GM18508 (cell line): ENCODE measurements around the gene NKPD1.

Source experiments
- ATAC-seq: cut with Tn5 transposase; IDR thresholded peaks from one replicate; pipeline ENCODE4 v1.9.1; 2021; ENCODE audit warnings: moderate number of reproducible peaks; ENCODE audit not compliant: insufficient read depth, unreplicated experiment

NKPD1 gene

GRCh38 chr19:45156751-45157150, 4.0 kb downstream of the NKPD1 start:
- no peak for ATAC-seq

GRCh38 chr19:45156011-45156630, 4.7 kb downstream of the NKPD1 start:
- ATAC-seq, result no peak

DNA sequence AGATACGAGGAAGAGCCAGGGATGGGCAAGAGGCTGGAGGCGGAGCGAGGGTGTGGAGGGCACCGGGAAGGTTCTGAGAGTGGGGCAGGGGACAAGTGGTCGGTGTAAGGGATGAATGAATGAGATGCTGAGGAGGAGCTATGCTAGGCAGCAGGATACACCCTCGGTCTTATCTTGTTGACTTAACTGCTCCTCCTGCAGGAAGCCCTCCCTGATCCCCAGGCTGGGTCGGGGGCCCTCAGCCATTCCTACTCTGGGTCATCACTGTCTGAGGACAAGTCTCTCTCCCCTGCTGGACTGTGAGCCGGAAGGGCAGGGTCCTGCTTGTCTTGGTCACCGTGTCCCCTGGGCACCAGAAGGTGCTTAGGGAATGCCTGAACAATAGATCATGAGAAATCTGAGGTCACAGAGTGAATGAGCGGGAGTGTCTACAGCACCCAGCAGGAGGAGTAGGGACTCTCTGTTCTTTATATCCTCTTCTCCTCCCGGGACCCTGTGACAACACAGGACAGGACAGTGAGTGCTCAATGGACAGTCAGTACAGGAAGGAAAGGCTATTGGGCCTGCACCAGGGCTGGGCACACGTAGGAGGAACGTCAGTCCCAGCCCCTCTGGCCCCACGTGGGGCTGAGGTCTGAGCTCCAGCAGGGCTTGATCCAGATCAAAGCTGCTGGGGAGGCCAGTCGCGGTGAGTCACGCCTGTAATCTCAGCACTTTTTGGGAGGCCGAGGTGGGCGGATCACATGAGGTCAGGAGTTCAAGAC, 6.5 kb downstream of the NKPD1 start:
- ATAC-seq, result no peak

- ATAC-seq, result no peak
Measured at GRCh38 chr19:45153339-45154063, 7.3 kb downstream of the NKPD1 start.

- ATAC-seq, result no peak
Measured at GRCh38 chr19:45152504-45153338, 8.1 kb downstream of the NKPD1 start.

DNA sequence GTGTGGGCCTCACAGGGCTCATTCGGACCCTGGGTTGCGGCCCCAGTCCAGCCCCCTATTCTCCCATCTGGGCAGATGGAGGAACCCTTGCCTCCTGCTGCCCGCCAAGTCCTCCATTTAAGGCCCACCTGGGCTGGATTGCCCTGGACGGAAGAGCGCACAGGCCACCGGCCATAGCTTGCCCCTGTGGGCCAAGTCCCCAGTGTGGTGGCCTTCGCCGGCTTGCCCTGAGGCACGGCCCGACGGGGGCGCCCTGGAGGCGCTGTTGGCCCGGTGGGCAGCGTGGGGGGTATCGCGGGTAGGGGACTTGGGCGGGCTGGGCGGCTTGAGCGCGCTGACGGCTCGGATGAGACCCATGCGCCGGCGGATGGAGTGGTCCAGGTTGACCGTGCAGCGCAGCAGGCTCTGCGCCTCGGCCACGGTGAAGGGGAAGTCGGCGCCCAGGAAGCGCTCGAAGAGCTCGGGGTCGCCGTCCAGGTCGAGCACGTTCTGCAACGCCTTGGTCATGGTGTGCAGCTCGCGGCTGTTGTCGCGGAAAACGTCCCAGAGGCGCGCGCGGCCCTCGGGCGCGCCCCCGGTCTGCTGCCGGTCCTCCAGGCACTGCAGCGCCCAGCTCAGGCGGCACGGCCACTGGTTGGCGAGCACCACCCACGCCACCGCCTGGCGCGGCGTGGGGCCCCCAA, 8.8 kb downstream of the NKPD1 start:
- ATAC-seq, result no peak

DNA sequence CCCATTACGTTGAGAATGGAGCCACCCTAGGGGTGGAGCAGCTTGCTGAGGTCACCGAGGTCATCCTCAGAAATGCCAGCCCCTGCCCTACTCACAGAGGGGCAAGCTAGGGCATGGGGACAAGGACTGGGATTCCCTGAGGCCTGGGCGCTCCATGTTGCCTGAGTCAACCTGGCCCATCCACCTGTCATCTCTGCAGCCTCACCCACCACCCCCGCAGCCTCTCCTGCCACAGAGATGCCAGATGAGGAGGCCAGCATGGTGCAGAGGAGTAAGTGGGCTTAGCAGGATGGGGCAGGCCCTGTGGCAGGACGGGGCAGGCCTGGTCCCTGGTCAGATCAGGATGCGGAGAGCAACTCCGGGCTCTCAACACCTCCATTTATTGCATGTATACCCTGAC, 9.5 kb downstream of the NKPD1 start:
- no peak for ATAC-seq

- no peak for ATAC-seq
Measured at GRCh38 chr19:45150751-45151281, 10.0 kb downstream of the NKPD1 start.

GRCh38 chr19:45150180-45150579, 10.6 kb downstream of the NKPD1 start:
- no peak for ATAC-seq

GRCh38 chr19:45149129-45149528, 11.7 kb downstream of the NKPD1 start:
- no peak for ATAC-seq

GRCh38 chr19:45147835-45148676, 12.7 kb downstream of the NKPD1 start:
- ATAC-seq, result no peak

GRCh38 chr19:45146741-45147205, 14.0 kb downstream of the NKPD1 start:
- ATAC-seq, result no peak

DNA sequence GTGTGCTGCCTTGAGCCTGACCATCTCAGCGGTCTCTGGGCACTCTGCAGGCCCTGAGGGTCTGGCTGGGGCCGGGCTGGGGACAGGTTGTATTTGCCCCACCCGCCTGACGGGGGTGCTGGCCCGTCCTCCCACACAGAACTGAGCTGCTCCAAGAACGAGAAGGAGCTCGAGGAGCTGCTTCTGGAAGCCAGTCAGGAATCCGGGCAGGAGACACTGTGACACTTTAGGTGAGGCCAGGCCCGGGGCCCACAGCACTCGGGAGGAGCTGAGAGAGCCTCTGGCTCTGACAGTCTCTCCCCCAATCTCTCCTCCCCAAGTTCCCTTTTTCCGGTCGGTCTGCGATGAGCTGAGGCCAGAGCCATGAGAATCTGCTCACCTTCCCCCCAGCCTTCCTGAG, 14.5 kb downstream of the NKPD1 start:
- no peak for ATAC-seq

- no peak for ATAC-seq
Measured at GRCh38 chr19:45145270-45146189, 15.3 kb downstream of the NKPD1 start.

DNA sequence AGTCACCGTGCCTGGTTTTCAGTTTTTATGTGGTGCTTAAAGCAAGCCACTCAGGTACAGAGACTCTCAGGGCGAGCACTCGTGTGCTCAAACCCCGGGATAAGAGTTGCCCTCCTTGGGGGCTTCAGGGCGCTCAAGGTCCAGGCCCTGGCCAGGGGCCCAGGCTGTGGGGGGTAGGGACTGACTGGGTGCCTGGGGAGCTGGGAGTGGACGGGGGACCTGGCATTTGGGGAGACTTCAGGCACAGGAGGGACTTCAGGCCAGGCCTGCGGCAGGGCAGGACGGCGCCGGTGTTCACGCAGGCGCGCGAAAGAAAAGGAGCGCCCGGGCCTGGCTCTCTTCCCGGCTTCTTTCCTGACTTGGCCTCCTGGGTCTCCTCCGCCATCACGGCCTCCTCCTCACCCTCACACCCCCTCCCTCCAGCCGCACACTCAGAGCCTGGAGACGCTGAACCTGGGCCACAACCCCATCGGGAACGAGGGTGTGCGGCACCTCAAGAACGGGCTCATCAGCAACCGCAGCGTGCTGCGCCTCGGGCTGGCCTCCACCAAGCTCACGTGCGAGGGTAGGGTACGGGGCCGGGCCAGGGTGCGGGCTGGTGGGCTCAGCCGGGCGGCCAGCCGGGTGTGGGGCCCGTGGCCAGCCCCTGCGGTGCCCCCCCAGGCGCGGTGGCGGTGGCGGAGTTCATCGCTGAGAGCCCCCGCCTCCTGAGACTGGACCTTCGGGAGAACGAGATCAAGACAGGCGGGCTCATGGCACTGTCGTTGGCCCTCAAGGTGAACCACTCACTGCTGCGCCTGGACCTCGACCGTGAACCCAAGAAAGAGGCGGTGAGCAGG, 16.1 kb downstream of the NKPD1 start:
- no peak for ATAC-seq

- no peak for ATAC-seq
Measured at GRCh38 chr19:45142726-45143110, 18.1 kb downstream of the NKPD1 start.
